Glomerular visceral epithelial cell (primary cell): ENCODE data around the gene RAB22A.

Experiments
- DNase-seq: peaks from one replicate; pipeline ENCODE4 v3.0.0-alpha.2; 2016; ENCODE audit errors: extremely low spot score

RAB22A gene

DNA sequence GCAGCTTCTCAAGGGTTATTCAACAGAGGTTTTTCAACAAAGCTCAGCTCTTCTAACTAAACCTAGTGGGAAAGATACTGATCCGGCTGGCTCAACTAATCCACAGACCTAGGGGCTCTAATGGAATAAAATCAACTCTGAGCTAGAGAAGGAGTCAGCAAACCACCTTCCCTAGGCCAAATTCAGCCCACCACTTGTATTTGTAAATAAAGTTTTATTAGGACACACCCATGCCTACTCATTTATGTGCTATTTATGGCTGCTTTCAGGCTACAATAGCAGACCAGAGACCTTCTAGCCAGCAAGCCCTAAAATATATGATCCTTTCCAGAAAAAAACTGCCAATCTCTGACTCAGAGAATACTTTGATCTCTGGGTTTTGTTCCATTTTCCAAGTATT lies 6.0 kb upstream of the RAB22A start:
- no peak for DNase-seq

DNA sequence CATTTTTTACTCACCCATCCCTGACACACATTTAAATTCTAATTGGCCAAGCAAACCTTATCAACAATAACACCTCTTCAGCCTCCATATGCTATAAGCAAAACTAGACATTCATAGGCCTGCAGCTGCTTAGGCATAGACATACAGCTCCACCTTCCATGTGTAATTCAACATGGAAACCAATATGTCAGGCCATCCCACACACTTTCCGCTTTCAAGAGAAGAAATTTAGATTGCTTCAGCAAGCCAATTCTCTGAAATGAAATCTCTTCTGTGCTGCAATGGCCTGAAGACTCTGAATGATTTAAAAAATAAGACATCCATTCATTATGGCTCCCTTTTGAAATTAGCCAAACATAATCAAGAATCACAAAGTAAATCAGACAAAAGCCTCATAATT lies 4.5 kb upstream of the RAB22A start:
- DNase-seq: no peak

DNA sequence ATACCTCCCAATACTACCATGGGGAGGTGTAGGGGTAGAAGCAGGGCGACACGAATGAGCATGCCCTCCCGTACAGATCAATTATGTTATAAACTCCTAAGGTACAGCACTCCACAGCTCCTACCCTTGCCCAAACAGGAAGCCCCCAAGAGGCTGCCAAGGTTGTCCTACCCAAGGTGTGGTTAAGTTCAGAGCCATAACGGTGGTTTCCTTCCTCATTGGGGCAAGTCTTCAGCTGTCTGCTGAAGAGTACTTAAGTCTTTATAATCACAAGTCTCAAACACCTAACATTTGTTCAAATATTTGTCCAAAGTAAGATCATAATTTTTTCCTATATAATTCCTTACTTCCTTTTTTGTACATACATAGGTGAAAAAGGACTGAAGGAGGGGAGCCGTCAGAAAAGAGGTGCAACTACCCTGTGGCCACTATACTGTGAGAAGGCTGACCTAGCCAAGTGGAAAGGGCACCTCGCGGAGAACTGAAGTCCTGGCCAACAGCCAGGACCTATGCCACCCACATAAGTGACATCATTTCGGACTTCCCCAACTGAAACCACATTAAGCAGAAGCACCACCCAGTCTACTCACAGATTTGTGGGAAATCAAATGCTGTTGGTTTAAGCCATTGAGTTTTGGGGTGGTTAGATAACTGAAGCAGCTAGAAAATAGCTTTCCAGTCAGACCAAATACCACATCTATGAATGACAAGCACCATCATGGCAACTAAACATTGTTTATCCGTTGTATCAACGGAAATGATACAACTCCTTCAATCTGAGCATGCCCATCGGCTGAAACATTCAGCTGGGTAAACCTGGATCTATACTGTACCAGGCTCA lies 2.9 kb upstream of the RAB22A start:
- DNase-seq: peak; percentile 99

- DNase-seq: no peak
Measured at GRCh38 chr20:58307270-58307669, 2.2 kb upstream of the RAB22A start.

DNA sequence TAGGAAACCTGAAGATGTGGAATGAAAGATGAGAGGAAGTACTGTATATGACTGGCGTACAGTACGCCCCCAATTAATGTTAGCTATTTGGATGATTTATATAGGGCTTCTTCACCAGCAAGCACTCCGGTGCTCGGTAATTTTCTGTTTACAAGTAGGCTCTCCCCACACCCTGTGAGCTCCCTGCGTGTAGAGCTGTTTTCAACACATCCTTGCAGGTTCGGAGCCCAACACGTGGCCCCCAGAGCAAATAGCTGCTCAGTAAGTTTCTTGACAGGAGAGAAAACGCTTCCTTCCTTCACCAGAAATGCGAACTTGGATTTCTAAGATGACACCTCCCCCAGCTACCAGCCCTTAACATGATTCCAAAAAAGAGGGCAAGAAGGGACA lies 1.2 kb upstream of the RAB22A start:
- peak; percentile 7 for DNase-seq

DNA sequence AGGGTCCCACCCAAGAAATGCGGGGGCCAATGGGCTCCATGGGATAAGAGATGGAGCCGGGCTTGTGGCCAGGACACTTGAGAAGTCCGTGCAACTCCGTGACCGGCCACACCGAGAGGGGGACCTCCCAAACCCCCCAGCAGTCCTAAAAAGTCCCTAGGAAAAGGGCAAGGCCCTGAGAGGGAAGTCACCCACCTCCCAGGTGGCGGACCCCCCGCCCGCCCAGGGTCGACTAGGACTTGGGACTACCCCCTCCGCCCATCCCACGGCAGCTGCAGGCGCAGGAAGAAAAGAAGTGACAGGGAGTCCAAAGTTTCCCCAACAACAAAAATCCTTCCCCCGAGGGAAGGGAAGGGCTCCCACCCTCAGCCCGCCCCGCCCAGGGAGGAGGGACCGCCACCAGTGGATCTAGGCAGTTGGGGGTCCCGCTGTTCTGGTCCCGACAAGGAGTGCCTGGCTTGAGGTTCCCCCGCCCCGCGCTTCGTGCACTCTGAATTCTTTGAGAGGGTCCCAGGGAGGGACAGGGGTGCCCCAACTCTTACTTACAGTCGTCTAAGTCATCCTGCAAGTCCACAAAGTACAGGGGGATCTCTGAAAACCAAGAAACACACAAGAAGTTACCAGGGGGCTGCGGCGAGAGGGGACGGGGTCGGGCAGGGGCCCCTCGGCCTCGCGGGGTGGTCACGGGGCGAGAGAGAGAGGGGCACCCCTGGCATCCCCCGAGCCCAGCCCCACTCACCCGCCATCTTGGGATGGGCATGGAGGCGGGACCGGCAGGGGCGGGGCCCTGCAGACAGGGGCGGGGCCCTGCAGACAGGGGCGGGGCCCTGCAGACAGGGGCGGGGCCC lies 611 bp upstream of the RAB22A start:
- peak; percentile 69 for DNase-seq

DNA sequence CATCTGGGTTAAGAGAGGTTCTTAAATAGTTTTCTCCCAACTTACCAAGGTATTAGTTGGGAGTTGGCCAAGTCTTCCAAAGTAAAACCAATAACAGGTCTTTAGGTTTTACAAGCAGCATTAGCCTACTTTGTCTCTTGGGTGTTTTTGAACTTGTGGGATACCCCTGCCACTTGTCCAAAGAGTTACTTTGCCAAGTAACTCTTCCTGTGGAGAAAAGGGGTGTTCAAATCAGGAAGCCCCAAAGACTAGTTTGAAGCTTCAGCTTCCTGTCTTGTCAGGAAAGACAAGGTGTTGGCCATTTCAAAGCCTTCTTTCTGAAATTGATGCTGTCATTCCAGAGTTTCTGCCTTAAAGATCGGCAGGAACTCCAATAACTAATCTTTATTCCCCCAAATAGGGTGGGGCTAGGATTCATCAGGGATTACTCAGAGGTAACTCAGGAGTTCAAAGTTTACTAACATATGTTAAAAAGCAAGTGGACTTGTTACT lies 822 bp downstream of the RAB22A start:
- DNase-seq: peak; percentile 33

DNA sequence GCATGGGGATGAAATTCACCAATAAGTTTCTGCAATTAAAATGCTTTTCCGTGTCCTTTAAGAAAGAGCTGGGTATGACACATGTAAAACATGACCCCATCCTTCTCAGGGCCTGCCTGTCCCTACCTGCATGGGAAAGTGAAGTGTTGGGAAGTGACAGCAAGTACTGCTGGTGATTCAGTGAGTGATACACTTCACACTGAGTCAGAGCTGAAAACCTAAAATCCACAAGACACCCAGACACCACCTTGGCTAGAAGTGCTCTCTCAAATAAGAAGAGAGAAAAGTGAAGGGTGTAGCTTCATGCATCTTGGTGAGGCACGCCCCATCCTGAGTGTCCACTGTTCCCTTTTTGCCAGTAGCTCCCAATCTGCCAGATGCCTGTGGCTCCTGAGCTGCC lies 3.3 kb downstream of the RAB22A start:
- DNase-seq: peak; percentile 11

GRCh38 chr20:58313396-58313795 lies 3.9 kb downstream of the RAB22A start:
- no peak for DNase-seq

- no peak for DNase-seq
Measured at GRCh38 chr20:58321205-58321604, 11.7 kb downstream of the RAB22A start.

GRCh38 chr20:58322083-58322482 lies 12.6 kb downstream of the RAB22A start:
- DNase-seq: no peak

DNA sequence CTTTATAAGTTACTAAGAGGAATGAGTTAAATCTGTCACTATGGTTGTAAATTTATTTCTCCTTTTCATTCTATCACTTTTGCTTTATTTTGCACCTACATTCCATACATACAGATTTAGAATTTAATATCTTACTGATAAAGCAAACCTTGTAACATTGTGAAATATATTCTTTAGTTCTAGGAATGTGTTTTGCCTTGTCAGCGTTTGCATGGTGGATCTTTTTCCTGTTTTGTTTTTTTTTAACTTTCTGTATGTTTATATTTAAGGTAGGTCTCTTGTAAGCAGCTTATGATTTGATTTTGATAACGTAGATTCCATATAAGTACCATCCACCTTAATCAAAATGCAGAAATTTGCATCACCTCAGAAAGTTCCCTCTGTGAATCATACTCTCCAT lies 16.4 kb downstream of the RAB22A start:
- DNase-seq: no peak

- no peak for DNase-seq
Measured at GRCh38 chr20:58327211-58327610, 17.7 kb downstream of the RAB22A start.

DNA sequence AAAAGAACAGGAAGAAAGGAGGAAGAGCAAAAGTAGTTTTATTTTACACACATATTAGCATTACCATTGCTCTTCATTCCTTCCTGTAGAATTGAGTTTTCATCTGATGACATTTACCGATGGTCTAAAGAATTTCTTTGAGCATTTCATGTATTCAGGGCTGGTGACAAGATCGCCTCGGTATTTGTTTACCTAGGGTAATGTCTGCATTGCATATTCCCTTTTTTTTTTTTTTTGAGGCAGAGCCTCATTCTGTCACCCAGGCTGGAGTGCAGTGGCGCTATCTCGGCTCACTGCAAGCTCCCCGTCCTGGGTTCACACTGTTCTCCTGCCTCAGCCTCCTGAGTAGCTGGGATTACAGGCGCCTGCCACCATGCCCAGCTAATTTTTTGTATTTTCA lies 19.3 kb downstream of the RAB22A start:
- DNase-seq: no peak

- no peak for DNase-seq
Measured at GRCh38 chr20:58329711-58330110, 20.2 kb downstream of the RAB22A start.

DNA sequence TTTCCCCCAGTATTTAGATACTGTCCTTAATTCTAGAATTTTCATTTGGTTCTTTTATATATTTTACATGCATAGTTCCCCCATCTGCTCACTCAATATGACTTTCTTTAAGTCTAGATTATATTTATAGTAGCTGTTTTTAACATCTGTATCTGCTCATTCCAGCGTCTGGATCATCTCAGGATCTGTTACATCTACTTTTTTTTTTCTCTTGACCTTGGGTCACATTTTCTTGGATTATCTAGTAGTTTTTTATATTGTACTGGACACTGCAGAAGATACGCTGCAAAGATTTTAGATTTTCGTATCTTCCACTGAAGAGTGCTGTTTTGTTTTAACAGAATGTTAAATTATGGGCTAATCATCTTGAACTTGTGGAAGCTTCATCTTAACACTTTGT lies 20.7 kb downstream of the RAB22A start:
- no peak for DNase-seq

GRCh38 chr20:58330687-58331086 lies 21.2 kb downstream of the RAB22A start:
- no peak for DNase-seq

DNA sequence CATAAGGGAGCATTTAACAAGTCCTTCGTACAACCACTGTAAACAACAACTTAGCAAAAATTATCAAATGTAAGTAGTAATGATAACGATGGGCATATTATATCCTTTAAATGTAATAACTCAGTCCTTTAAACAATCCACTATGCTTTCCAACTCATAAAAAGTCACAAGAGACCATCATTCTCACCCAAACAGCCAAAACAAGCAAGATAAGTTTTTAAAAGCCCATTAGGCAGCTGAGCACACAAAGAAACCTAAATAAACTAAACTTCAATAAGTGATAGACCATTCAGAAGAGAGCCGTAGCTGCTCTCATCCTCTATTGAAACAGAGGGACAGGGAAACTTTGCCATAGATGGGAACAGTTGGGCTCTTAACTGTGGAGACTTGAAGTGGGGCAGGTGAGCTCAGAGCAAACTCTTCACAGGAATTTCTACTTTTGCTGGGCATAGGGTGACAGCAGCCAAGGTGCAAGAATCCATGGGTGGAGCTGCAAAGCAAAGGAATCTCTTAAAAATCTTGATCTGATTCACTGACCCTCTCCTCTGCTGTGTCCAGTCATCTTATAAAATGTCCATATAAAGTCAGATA lies 22.5 kb downstream of the RAB22A start:
- no peak for DNase-seq

DNA sequence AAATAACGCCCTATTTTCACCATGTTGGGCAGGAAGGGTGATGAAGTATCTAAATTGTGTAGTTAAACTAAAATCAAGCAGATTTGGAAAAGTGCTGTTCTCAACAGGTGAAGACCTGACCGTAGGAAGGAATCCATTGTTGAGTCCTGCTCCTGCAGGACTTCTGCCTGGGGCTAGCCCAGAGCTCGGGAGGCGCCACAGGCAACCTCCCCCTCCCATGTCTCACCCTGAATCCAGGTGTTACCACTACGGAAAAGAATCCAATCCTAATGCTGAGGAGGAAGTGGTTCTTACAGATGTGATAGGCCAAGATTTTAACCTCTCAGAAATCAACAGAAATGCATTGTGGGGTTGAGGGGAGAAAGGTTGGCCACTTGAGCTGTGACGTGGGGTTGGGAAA lies 30.2 kb downstream of the RAB22A start:
- DNase-seq: no peak

- DNase-seq: no peak
Measured at GRCh38 chr20:58340151-58340550, 30.6 kb downstream of the RAB22A start.

DNA sequence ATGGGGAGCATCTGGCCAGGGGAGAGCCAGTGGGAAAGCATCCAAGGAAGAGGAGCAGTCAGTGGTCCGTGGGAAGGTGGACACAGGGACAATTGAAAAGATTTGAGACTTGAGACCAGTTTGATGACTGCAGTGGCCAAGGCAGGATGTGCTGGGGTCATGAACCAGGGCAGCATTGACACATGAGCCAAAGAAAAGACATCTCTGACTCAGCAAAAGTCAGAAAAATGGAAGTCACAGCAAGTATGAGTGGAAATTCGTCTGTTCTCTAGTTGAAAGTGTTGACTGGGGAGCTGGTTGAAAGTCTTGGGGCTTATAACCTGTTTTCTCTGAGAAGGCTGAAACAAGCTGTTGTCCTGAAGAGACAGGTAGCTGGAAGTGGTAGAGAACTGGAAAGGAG lies 31.3 kb downstream of the RAB22A start:
- no peak for DNase-seq

GRCh38 chr20:58342104-58342945 lies 32.8 kb downstream of the RAB22A start:
- DNase-seq: peak; percentile 19
